ENCODE measurements around the gene EEA1.
"Not testable (repeated sequence)": the region's sequence is repeated elsewhere in the genome, so short reads cannot be mapped to it uniquely, and the experiment has no call there.

EEA1 gene

DNA sequence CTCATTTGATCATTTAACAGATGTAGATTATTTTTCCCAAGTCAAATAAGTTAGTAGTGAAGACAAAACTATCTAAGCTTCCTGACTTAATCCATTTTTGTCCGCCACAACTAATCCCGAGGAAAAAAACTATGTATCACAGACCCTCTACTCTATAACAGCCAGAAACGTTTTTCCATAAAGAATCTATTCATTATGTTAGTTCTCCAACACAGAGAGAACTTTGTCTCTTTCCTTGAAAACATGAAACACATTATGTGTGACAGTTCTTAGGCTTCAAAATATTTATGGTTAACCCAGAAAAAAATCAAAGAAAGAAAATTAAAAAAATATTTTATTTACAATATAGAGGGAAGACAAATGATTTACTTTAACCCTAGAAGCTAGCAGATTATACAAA is 126.2 kb downstream of the EEA1 start:
- DNase-seq (ENCODE audit: low read depth) = no peak

GRCh38 chr12:92796650-92797049 is 132.4 kb downstream of the EEA1 start:
- no peak for DNase-seq (ENCODE audit: low read depth)

- no peak for DNase-seq (ENCODE audit: low read depth)
These were observed 134.3 kb downstream of the EEA1 start for GRCh38 chr12:92794814-92795213.

- DNase-seq (ENCODE audit: low read depth) = not testable (repeated sequence)
These were observed 134.7 kb downstream of the EEA1 start for GRCh38 chr12:92794356-92794755.

GRCh38 chr12:92786045-92786444 is 143.1 kb downstream of the EEA1 start:
- peak; percentile 27 for DNase-seq (ENCODE audit: low read depth)

DNA sequence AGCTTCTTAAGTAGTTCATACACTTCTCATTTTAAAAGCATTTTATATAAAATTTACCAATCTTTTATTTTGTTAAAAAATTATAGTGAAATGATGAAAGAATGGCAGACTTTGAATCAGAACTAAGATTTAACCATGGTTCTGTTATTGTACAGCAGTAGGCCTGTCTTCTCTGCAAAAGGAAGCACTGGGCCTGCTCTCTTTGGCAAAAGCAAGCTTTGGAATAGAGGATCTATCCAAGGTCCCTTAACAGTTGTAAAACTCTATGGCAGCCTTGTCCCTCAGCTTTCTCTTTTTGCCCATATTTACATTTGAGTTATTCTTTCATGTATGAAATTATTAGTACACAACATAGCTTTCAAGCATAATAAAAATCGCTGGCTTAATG is 143.5 kb downstream of the EEA1 start:
- no peak for DNase-seq (ENCODE audit: low read depth)

- peak; percentile 52 for DNase-seq (ENCODE audit: low read depth)
These were observed 144.1 kb downstream of the EEA1 start for GRCh38 chr12:92784797-92785562.

DNA sequence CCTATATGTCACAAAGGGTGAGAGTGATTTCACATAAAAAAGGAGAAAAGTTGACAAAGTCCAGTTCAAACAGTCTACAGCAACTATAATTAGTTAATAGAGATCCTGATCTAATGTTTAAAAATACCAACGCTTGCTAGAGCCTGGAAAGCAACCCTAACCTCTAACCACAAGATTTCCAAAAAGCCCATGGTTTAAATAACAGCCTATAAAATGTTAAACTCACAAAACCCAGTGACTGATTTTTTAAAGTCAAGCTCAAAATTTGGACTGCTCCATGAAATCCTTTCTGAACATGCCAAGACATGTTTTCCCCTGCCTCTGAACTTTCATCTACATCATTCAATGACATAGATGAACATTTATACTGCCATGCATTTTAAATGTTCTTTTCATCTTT is 144.7 kb downstream of the EEA1 start:
- DNase-seq (ENCODE audit: low read depth) = peak; percentile 41

GRCh38 chr12:92779902-92780301 is 149.2 kb downstream of the EEA1 start:
- DNase-seq (ENCODE audit: low read depth) = peak; percentile 64

DNA sequence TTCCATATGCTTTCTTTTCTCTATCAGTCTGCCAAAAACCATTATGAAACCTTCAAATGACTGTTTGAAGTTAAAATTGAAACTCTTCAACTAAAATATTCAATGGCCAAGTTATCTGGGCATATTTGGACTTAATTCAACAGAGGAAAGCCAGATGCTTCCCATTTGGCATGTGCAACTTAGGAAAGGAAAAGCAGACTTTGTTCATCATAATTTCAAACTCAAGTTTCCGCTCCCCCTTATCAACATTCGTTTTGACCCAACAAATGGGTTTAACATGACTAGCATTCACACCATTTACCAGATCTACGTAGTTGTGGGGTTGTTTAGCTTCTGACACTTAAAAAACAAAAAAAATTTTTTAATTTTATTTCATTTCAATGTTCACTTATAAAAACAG is 150.6 kb downstream of the EEA1 start:
- no peak for DNase-seq (ENCODE audit: low read depth)

GRCh38 chr12:92775416-92775815 is 153.7 kb downstream of the EEA1 start:
- no peak for DNase-seq (ENCODE audit: low read depth)

GRCh38 chr12:92771001-92771400 is 158.1 kb downstream of the EEA1 start:
- DNase-seq (ENCODE audit: low read depth) = no peak

GRCh38 chr12:92769124-92769901 is 159.8 kb downstream of the EEA1 start:
- peak; percentile 52 for DNase-seq (ENCODE audit: low read depth)

DNA sequence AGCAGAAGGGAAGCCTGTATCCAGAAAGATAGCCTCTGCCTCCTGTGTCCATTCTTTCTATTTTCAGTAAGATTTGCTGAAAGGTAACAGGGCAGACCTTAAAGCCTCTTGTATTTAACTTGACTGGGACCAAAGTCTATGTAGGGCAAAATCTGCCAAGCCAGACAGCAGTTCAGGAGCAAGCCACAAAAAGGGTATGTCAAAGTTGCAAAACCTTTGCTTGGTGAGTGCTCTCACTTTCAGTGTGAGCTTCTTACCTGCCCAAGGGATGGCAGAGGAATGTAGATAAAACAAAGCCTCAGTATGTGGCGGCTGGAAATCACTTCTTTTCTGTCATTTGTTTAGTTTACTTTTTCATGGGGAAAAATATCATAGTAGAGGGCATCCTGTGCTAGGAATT is 163.2 kb downstream of the EEA1 start:
- no peak for DNase-seq (ENCODE audit: low read depth)

GRCh38 chr12:92764831-92765230 is 164.3 kb downstream of the EEA1 start:
- no peak for DNase-seq (ENCODE audit: low read depth)

DNA sequence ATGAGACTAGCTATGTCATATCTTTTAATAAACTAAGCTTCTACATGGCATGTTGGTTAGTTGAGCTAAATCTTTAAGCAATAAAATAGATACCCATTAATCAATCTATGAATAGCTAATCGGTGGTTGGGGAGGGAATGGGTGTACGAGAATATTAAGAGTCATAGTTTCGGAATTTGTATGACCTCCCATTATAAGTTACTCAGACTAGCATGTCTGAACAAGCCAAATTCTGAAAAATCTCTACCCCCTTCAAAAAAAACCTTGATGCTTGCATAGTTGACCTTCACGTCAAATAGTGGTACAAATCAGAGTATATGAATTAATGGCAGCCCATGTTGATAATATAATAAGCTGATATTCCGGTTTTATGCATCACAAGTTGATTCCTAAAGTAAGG is 166.3 kb downstream of the EEA1 start:
- no peak for DNase-seq (ENCODE audit: low read depth)

DNA sequence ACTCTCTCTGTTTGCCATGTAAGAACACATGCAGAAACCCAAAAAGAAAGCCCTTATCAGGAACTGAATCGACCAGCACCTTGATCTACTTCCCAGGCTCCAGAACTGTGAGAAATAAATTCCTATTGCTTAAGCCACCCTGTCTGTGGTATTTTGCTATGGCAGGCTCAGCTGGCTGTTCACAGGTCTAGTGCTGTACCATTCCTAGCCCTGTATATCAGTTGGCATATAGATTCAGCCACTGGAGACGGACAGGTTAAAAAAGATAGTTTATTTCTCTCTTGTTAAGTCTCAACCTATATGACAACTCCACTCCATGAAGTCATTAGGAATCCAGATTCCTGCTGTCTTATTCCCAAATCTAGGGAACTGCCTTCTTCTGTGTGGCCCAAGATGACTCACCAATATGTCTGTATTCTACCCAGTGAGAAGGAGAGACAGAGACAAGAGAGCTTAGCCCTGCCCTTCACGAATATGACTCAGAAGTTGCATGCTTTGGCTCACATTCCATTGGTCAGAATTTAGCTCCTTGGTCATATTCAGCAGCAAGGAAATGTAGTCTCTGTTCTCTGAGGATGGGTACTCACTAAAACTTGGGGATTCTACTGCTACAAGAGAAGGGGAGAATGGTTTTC is 169.3 kb downstream of the EEA1 start:
- peak; percentile 73 for DNase-seq (ENCODE audit: low read depth)

GRCh38 chr12:92757597-92758121 is 171.4 kb downstream of the EEA1 start:
- no peak for DNase-seq (ENCODE audit: low read depth)

DNA sequence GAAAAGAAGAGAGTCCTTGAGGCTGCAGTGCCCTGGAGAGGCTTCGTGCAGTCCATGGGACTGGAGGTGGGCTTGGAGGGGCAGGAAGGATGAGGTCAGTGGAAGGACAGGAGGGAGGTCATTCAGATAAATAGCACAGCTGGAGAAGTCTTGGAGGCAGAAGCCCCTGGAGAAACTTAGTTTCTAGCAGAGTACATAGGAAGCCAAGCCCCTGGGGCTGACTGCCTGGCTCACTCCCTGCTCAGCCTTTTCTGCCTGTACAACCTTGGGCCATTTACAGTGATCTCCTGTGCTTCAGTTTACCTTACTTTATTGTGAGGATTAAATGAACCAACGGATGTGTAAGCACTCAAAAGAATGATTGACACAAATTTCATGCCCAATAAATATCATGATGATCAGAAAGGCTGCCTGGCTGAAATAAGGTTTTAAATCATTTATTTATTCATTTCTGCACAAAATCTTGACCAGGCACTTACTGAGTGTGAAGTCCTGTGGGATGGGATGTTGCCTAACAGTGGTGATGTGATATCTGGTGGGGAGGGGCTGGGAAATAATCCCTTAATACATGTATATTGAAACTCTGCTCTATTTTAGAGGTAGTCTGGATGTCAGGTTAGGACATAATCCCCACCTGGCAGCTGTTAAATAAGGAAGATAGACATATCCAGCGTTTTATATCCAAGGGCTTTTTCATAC is 172.0 kb downstream of the EEA1 start:
- DNase-seq (ENCODE audit: low read depth) = no peak

GRCh38 chr12:92753976-92754885 is 174.9 kb downstream of the EEA1 start:
- DNase-seq (ENCODE audit: low read depth) = no peak

DNA sequence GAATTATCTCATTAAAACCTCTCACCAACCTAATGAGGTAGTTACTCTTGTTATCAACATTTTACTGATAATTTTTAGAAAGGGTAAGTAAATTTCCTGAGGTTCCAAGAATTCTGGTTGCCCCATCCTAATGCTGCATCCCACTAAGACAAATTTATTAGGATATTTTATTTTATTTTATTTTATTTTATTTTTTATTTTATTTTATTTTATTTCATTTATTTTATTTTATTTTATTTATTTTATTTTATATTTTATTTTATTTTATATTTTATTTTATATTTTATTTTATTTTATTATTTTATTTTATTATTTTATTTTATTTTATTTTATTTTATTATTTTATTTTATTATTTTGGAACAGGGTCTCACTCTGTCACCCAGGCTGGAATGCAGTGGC is 179.4 kb downstream of the EEA1 start:
- not testable (repeated sequence) for DNase-seq (ENCODE audit: low read depth)
